Mesenchymal stem cell (in vitro differentiated cells and primary cell): Measurements from ENCODE around the gene ALCAM.

Experiments used
- DNase-seq: peaks from one replicate; pipeline ENCODE4 v3.0.0-alpha.2; 2013
- H2AFZ ChIP-seq: one replicate; pipeline ENCODE4 v1.6.1; 2013; ENCODE audit warnings: low read depth, mild to moderate bottlenecking, control low read depth, inconsistent platforms, low read length, moderate library complexity
- H2AK5ac ChIP-seq: 2 replicates; pipeline ENCODE4 v1.6.1; 2013; ENCODE audit warnings: low read length, moderate library complexity, mild to moderate bottlenecking, inconsistent platforms; ENCODE audit not compliant: severe bottlenecking
- H2BK120ac ChIP-seq: one replicate; pipeline ENCODE4 v1.6.1; 2013; ENCODE audit warnings: low read depth, mild to moderate bottlenecking, inconsistent platforms, low read length, moderate library complexity
- H2BK12ac ChIP-seq, 2 experiments: one replicate each; pipeline ENCODE4 v1.6.1; 2013; ENCODE audit warnings: inconsistent platforms in 2 of 2, low read length in 2 of 2, mild to moderate bottlenecking in 2 of 2, moderate library complexity in 2 of 2, control low read depth in 1 of 2
- H2BK15ac ChIP-seq: one replicate; pipeline ENCODE4 v1.6.1; 2013; ENCODE audit warnings: mild to moderate bottlenecking, low read depth, inconsistent platforms; ENCODE audit not compliant: poor library complexity, severe bottlenecking
- H2BK5ac ChIP-seq: 2 replicates; pipeline ENCODE4 v1.6.1; 2013; ENCODE audit warnings: low read depth, mild to moderate bottlenecking, low read length, control low read depth, inconsistent platforms; ENCODE audit not compliant: poor library complexity, severe bottlenecking
- H3K14ac ChIP-seq, 2 experiments: one replicate each; pipeline ENCODE4 v1.6.1; 2013; ENCODE audit warnings: inconsistent platforms in 2 of 2, low read length in 2 of 2, control low read depth in 1 of 2, mild to moderate bottlenecking in 1 of 2, moderate library complexity in 1 of 2
- H3K18ac ChIP-seq, 2 experiments: one replicate each; pipeline ENCODE4 v1.6.1; 2013; ENCODE audit warnings: inconsistent platforms in 2 of 2, low read length in 2 of 2, control low read depth in 1 of 2, low read depth in 1 of 2, mild to moderate bottlenecking in 1 of 2
- H3K23ac ChIP-seq, 2 experiments: one replicate each; pipeline ENCODE4 v1.6.1; 2013; ENCODE audit warnings: inconsistent platforms in 2 of 2, low read length in 2 of 2, mild to moderate bottlenecking in 2 of 2, moderate library complexity in 2 of 2, control low read depth in 1 of 2
- H3K27ac ChIP-seq: 2 replicates; pipeline ENCODE4 v1.5.1; 2013; ENCODE audit warnings: mild to moderate bottlenecking, moderate library complexity, low read length, control low read depth, inconsistent platforms; ENCODE audit not compliant: poor library complexity, severe bottlenecking
- H3K27me3 ChIP-seq, 2 experiments: 2 replicates each; pipeline versions ENCODE4 v1.6.1 to v1.7.0; 2013; ENCODE audit warnings: low read length in 2 of 2, mild to moderate bottlenecking in 2 of 2, moderate library complexity in 2 of 2, control low read depth in 1 of 2, inconsistent platforms in 1 of 2; ENCODE audit not compliant: control insufficient read depth in 1 of 2, insufficient read depth in 1 of 2
- H3K36me3 ChIP-seq, 2 experiments: 2 replicates each; pipeline versions ENCODE4 v1.6.1 to v1.7.0; 2013; ENCODE audit warnings: low read length in 2 of 2, control low read depth in 1 of 2, inconsistent platforms in 1 of 2, low read depth in 1 of 2, mild to moderate bottlenecking in 1 of 2; ENCODE audit not compliant: insufficient read depth in 2 of 2, control insufficient read depth in 1 of 2
- H3K4ac ChIP-seq, 2 experiments: one replicate each; pipeline ENCODE4 v1.6.1; 2013; ENCODE audit warnings: inconsistent platforms in 2 of 2, low read length in 2 of 2, mild to moderate bottlenecking in 2 of 2, moderate library complexity in 2 of 2, control low read depth in 1 of 2, low read depth in 1 of 2
- H3K4me1 ChIP-seq: 2 replicates; pipeline ENCODE4 v1.6.1; 2013; ENCODE audit warnings: low read depth, low read length, control low read depth; ENCODE audit not compliant: control insufficient read depth, insufficient read depth
- H3K4me2 ChIP-seq: 2 replicates; pipeline ENCODE4 v1.6.1; 2013; ENCODE audit warnings: low read length, mild to moderate bottlenecking, inconsistent platforms; ENCODE audit not compliant: poor library complexity, severe bottlenecking
- H3K4me3 ChIP-seq, 2 experiments: 2 replicates each; pipeline versions ENCODE4 v1.5.1 to v1.7.0; 2013; ENCODE audit warnings: low read length in 2 of 2, mild to moderate bottlenecking in 2 of 2, control low read depth in 1 of 2, low read depth in 1 of 2; ENCODE audit not compliant: insufficient read depth in 1 of 2
- H3K79me1 ChIP-seq: replicated peaks from 2 replicates; pipeline ENCODE4 v1.6.1; 2013; ENCODE audit warnings: mild to moderate bottlenecking, control low read depth, low read length, inconsistent platforms; ENCODE audit not compliant: poor library complexity, severe bottlenecking
- H3K9ac ChIP-seq: 2 replicates; pipeline ENCODE4 v1.7.0; 2013; ENCODE audit warnings: mild to moderate bottlenecking, low read length, moderate library complexity
- H3K9me3 ChIP-seq: 2 replicates; pipeline ENCODE4 v1.7.0; 2013; ENCODE audit warnings: mild to moderate bottlenecking, low read length; ENCODE audit not compliant: control insufficient read depth
- H4K8ac ChIP-seq: one replicate; pipeline ENCODE4 v1.6.1; 2013; ENCODE audit warnings: inconsistent platforms, mild to moderate bottlenecking, low read length, moderate library complexity
- H4K91ac ChIP-seq: one replicate; pipeline ENCODE4 v1.6.1; 2013; ENCODE audit warnings: mild to moderate bottlenecking, low read length, inconsistent platforms
- WGBS: methylation state at CpG from one replicate; pipeline ENCODE4 v1.1.7; 2013; ENCODE audit warnings: mixed read lengths; 5-methylcytosine and 5-hydroxymethylcytosine counted together

Gene ALCAM

GRCh38 chr3:105362021-105362665 is 4.6 kb upstream of the ALCAM start:
- Histone ChIP-seq H4K8ac (no peak overlapping the region), H2BK5ac (no peak overlapping the region), H3K14ac (no peak overlapping the region), H2AK5ac (no peak overlapping the region), H3K23ac (no peak overlapping the region), H3K4me3 (no peak overlapping the region), H3K27me3 (no peaks in the 10 kb centered on the region), H2BK120ac (no peak overlapping the region), H3K36me3 (no peaks in the 10 kb centered on the region), H2BK12ac (no peak overlapping the region), H3K4me2 (no peak overlapping the region), H2AFZ (no peak overlapping the region), H3K9ac (peak overlapping the region; percentile 65), H3K27ac (peak overlapping the region; percentile 49), H3K9me3 (no peaks in the 10 kb centered on the region), H3K79me1 (no peaks in the 10 kb centered on the region), H2BK15ac (no peak overlapping the region), H3K18ac (no peak overlapping the region), H4K91ac (no peak overlapping the region), H3K4ac (no peak overlapping the region), H3K4me1 (no peaks in the 10 kb centered on the region)
- no CpG with 5 or more reads among the region's 1 CpG for WGBS
- DNase-seq = peak; percentile 50

DNA sequence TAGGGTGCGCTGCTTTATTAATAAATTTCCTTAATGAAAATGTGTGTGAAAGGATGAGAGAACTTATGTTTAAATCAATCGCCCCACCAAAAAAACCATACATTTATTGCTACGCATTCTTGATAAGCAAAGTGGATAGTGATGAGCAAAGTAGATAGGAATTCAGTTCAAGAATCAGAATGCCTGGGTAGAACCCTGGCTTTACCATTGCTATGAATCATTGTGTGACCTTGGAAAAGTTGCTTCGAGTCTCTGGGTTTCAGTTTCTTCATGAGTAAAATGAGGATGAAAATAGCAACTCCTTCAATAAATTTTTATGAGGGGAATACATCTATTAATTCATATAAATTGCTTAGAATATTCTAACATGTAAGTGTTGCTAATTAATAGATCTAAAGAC is 2.6 kb upstream of the ALCAM start:
- Histone ChIP-seq H3K23ac (no peak overlapping the region), H3K27me3 (no peaks in the 10 kb centered on the region), H3K27ac (peak overlapping the region; percentile 3), H3K4ac (no peak overlapping the region), H4K8ac (no peak overlapping the region), H3K4me2 (no peak overlapping the region), H3K4me1 (peaks cover 2% of the 10 kb centered on the region), H2BK15ac (no peak overlapping the region), H3K79me1 (no peaks in the 10 kb centered on the region), H2BK120ac (no peak overlapping the region), H4K91ac (no peak overlapping the region), H3K14ac (no peak overlapping the region), H2AFZ (no peak overlapping the region), H2BK5ac (no peak overlapping the region), H3K36me3 (no peaks in the 10 kb centered on the region), H3K9ac (no peak overlapping the region), H2BK12ac (no peak overlapping the region), H3K9me3 (no peaks in the 10 kb centered on the region), H3K4me3 (no peak overlapping the region), H3K18ac (no peak overlapping the region), H2AK5ac (no peak overlapping the region)
- 20% methylated on average over 1 of the region's 4 CpGs for WGBS
- DNase-seq = peak; percentile 73

GRCh38 chr3:105365081-105365390 is 1.7 kb upstream of the ALCAM start:
- Histone ChIP-seq H3K4me3 (peak overlapping the region in 1 of 2 experiments; percentile 98), H2BK5ac (no peak overlapping the region)

GRCh38 chr3:105365391-105366325 is 1.1 kb upstream of the ALCAM start:
- Histone ChIP-seq H3K79me1 (no peaks in the 10 kb centered on the region), H2AFZ (peak overlapping the region; percentile 86), H3K14ac (no peak overlapping the region), H3K27ac (peak overlapping the region; percentile 99), H3K4ac (peak overlapping the region in 1 of 2 experiments; percentile 47), H3K4me2 (peak overlapping the region; percentile 55), H3K9me3 (no peaks in the 10 kb centered on the region), H2BK5ac (peak overlapping the region; percentile 95), H3K9ac (peak overlapping the region; percentile 92), H3K18ac (peak overlapping the region; percentile 67 to 91), H2BK15ac (no peak overlapping the region), H3K27me3 (no peaks in the 10 kb centered on the region), H3K4me1 (peaks cover 2% of the 10 kb centered on the region), H3K36me3 (no peaks in the 10 kb centered on the region), H4K8ac (peak overlapping the region; percentile 79), H4K91ac (peak overlapping the region; percentile 32), H2BK12ac (peak overlapping the region; percentile 22 to 45), H2AK5ac (peak overlapping the region; percentile 65), H3K23ac (no peak overlapping the region), H3K4me3 (peak overlapping the region; percentile 54 to 98), H2BK120ac (peak overlapping the region; percentile 6)
- 2% methylated on average over 22 of the region's 24 CpGs for WGBS
- DNase-seq = peak; percentile 80

More at GRCh38 chr3:105365081-105365390, 1.7 kb upstream of the ALCAM start:
- H3K79me1 ChIP-seq = no peaks in the 10 kb centered on the region
- H4K8ac ChIP-seq = no peak overlapping the region
- H3K27ac ChIP-seq = peak overlapping the region; percentile 99
- no peak overlapping the region for H4K91ac ChIP-seq
- no peak overlapping the region for H2BK12ac ChIP-seq
- H2BK120ac ChIP-seq = no peak overlapping the region
- no peaks in the 10 kb centered on the region for H3K36me3 ChIP-seq
- no peak overlapping the region for H3K14ac ChIP-seq
- peaks cover 2% of the 10 kb centered on the region for H3K4me1 ChIP-seq
- no peak overlapping the region for H2AFZ ChIP-seq
- no peak overlapping the region for H2BK15ac ChIP-seq
- no peak overlapping the region for H3K23ac ChIP-seq
- H2AK5ac ChIP-seq = no peak overlapping the region
- H3K4me2 ChIP-seq = no peak overlapping the region
- WGBS = 48% methylated on average over 5 of the region's 5 CpGs
- no peak for DNase-seq
- H3K18ac ChIP-seq = no peak overlapping the region
- no peaks in the 10 kb centered on the region for H3K27me3 ChIP-seq
- no peaks in the 10 kb centered on the region for H3K9me3 ChIP-seq
- no peak overlapping the region for H3K4ac ChIP-seq
- H3K9ac ChIP-seq = peak overlapping the region; percentile 92
